ENCODE results near the gene SYCP2. TPM values are rescaled to one million over a fixed set of nuclear protein-coding genes. Genes with fewer than 3 reads are reported as not detected.

SYCP2 gene
- total and polyA plus RNA-seq, 2 donors (not counting 1 experiment from before 2014, with no cell fraction given), result 0.77 to 1.2 TPM

DNA sequence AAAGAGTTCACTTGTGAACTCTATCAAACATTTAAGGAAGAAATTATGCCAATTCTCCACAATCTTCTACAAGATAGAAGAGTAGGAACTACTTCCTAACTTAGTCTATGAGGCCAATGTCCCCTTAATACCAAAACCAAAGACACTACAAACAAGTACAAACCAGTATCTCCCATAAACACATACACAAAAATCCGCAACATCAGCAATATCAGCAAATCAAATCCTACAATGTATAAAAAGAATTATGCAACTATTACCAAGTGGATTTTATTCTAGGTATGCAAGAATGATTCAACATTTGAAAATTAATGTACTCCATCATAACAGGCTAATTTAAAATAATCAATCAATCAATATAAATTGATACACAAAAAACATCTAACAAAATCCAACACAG is 45.4 kb downstream of the SYCP2 start:
- no peaks in the 10 kb centered on the region for H3K4me1 ChIP-seq (ENCODE audit: control insufficient read depth, extremely low read depth, insufficient read depth, low read length)
- H3K36me3 ChIP-seq (ENCODE audit: control insufficient read depth, insufficient read depth, low read length), result no peaks in the 10 kb centered on the region
- no peaks in the 10 kb centered on the region for H3K9me3 ChIP-seq (ENCODE audit: control insufficient read depth, insufficient read depth, low read depth, low read length)
- no peak overlapping the region for H3K27ac ChIP-seq (ENCODE audit: insufficient read depth, low read length)
- no peak overlapping the region for H2AFZ ChIP-seq (ENCODE audit: low read length)
- H3K27me3 ChIP-seq (ENCODE audit: control insufficient read depth, insufficient read depth, low read length), result no peaks in the 10 kb centered on the region
- no peak for TF ChIP-seq EZH2 (IDR thresholded peaks at IDR 0.05; ENCODE audit: low read length, missing control alignments)
- TF ChIP-seq, protein P1, sequence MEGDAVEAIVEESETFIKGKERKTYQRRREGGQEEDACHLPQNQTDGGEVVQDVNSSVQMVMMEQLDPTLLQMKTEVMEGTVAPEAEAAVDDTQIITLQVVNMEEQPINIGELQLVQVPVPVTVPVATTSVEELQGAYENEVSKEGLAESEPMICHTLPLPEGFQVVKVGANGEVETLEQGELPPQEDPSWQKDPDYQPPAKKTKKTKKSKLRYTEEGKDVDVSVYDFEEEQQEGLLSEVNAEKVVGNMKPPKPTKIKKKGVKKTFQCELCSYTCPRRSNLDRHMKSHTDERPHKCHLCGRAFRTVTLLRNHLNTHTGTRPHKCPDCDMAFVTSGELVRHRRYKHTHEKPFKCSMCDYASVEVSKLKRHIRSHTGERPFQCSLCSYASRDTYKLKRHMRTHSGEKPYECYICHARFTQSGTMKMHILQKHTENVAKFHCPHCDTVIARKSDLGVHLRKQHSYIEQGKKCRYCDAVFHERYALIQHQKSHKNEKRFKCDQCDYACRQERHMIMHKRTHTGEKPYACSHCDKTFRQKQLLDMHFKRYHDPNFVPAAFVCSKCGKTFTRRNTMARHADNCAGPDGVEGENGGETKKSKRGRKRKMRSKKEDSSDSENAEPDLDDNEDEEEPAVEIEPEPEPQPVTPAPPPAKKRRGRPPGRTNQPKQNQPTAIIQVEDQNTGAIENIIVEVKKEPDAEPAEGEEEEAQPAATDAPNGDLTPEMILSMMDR (conservative IDR thresholded peaks at IDR 0.05 in 1 of 2, IDR thresholded peaks at IDR 0.05 in 1 of 2; ENCODE audit: low read depth in 1 of 2, low read length in 2 of 2), result no peak
- no peaks in the 10 kb centered on the region for H4K20me1 ChIP-seq (ENCODE audit: control insufficient read depth, extremely low read depth, insufficient read depth, low read length)
- no peak overlapping the region for H3K4me2 ChIP-seq (ENCODE audit: extremely low read depth, insufficient read depth, low read length)
- H3K4me3 ChIP-seq (replicated peaks in 1 of 4; ENCODE audit: control extremely low read depth in 1 of 4, insufficient read depth in 1 of 4, low read depth in 3 of 4, low read length in 4 of 4), result no peak overlapping the region
- H3K79me2 ChIP-seq (ENCODE audit: control insufficient read depth, insufficient read depth, low read length), result no peaks in the 10 kb centered on the region
- H3K9ac ChIP-seq (ENCODE audit: insufficient read depth, low read length), result no peak overlapping the region
- DNase-seq (ENCODE audit: low read depth in 2 of 2), result no peak

DNA sequence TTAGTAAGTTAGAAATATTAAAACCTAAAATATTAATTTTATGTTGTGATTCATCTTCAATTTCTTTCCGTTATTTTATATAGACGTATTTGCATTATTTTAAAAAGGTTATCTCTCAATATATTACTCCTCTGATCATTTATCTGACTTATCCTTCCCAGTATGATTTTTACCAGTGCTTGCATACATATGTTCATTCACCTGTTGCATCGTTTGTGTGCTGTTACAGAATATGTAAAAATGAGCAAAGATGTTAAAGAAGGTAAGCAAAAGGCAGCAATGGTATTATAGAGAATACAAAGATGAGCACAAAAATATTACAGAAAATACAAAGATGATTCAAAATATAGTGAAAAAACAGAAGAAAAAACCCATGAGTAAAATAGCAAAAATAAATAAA is 48.9 kb downstream of the SYCP2 start:
- no peak for DNase-seq (ENCODE audit: low read depth in 2 of 2)
- no peaks in the 10 kb centered on the region for H3K27me3 ChIP-seq (ENCODE audit: control insufficient read depth, insufficient read depth, low read length)

DNA sequence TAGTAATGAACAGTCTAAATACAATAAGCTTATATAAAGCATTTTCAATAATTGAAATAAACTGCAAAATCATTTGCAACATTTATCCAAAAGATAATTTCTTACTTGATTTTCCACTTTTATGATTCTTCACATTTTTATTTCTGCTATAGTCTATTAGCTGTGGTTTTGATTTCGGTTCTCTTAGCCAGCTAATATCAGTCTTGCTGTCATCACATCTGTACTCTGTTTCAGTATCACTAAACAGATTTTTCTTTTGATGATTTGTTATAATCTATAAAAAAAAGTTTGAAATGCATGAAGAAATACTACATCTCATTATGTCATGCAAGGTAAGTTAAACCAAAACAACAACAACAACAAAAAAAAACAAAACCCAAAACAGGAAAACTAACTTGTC is 53.2 kb downstream of the SYCP2 start:
- Histone ChIP-seq H2AFZ (ENCODE audit: low read length) (no peak overlapping the region), H3K36me3 (ENCODE audit: control insufficient read depth, insufficient read depth, low read length) (no peaks in the 10 kb centered on the region), H3K4me2 (ENCODE audit: extremely low read depth, insufficient read depth, low read length) (no peak overlapping the region), H3K4me3 (replicated peaks in 1 of 4; ENCODE audit: control extremely low read depth in 1 of 4, insufficient read depth in 1 of 4, low read depth in 3 of 4, low read length in 4 of 4) (no peak overlapping the region), H3K27ac (ENCODE audit: insufficient read depth, low read length) (no peak overlapping the region), H3K4me1 (ENCODE audit: control insufficient read depth, extremely low read depth, insufficient read depth, low read length) (no peaks in the 10 kb centered on the region), H4K20me1 (ENCODE audit: control insufficient read depth, extremely low read depth, insufficient read depth, low read length) (no peaks in the 10 kb centered on the region), H3K27me3 (ENCODE audit: control insufficient read depth, insufficient read depth, low read length) (no peaks in the 10 kb centered on the region), H3K9ac (ENCODE audit: insufficient read depth, low read length) (no peak overlapping the region), H3K79me2 (ENCODE audit: control insufficient read depth, insufficient read depth, low read length) (no peaks in the 10 kb centered on the region), H3K9me3 (ENCODE audit: control insufficient read depth, insufficient read depth, low read depth, low read length) (no peaks in the 10 kb centered on the region)
- DNase-seq (ENCODE audit: low read depth in 2 of 2), result no peak
- no peak for TF ChIP-seq EZH2 (IDR thresholded peaks at IDR 0.05; ENCODE audit: low read length, missing control alignments)
- TF ChIP-seq, protein P1 (conservative IDR thresholded peaks at IDR 0.05 in 1 of 2, IDR thresholded peaks at IDR 0.05 in 1 of 2; ENCODE audit: low read depth in 1 of 2, low read length in 2 of 2), result no peak

More for the DNA sequence above, 48.9 kb downstream of the SYCP2 start:
- Histone ChIP-seq H3K9me3 (ENCODE audit: control insufficient read depth, insufficient read depth, low read depth, low read length) (no peaks in the 10 kb centered on the region), H3K4me1 (ENCODE audit: control insufficient read depth, extremely low read depth, insufficient read depth, low read length) (no peaks in the 10 kb centered on the region), H2AFZ (ENCODE audit: low read length) (no peak overlapping the region), H3K4me2 (ENCODE audit: extremely low read depth, insufficient read depth, low read length) (no peak overlapping the region), H3K27ac (ENCODE audit: insufficient read depth, low read length) (no peak overlapping the region), H4K20me1 (ENCODE audit: control insufficient read depth, extremely low read depth, insufficient read depth, low read length) (no peaks in the 10 kb centered on the region), H3K36me3 (ENCODE audit: control insufficient read depth, insufficient read depth, low read length) (no peaks in the 10 kb centered on the region), H3K9ac (ENCODE audit: insufficient read depth, low read length) (no peak overlapping the region), H3K79me2 (ENCODE audit: control insufficient read depth, insufficient read depth, low read length) (no peaks in the 10 kb centered on the region), H3K4me3 (replicated peaks in 1 of 4; ENCODE audit: control extremely low read depth in 1 of 4, insufficient read depth in 1 of 4, low read depth in 3 of 4, low read length in 4 of 4) (no peak overlapping the region)
- no peak for TF ChIP-seq EZH2 (IDR thresholded peaks at IDR 0.05; ENCODE audit: low read length, missing control alignments)
- TF ChIP-seq, protein P1 (conservative IDR thresholded peaks at IDR 0.05 in 1 of 2, IDR thresholded peaks at IDR 0.05 in 1 of 2; ENCODE audit: low read depth in 1 of 2, low read length in 2 of 2), result no peak

Measured in fibroblast of lung (primary cell).